Trophoblast cell (in vitro differentiated cells and primary cell): ENCODE data around the gene GOLGA5.
"Not testable (repeated sequence)": the region's sequence is repeated elsewhere in the genome, so short reads cannot be mapped to it uniquely, and the experiment has no call there.

Experiments used
- DNase-seq, 2 donors: peaks; one replicate each; pipeline ENCODE4 v3.0.0-alpha.2; 2016
- H2AFZ ChIP-seq: 2 replicates; pipeline ENCODE4 v1.6.1; 2013; ENCODE audit warnings: low read length, moderate library complexity, mild to moderate bottlenecking; ENCODE audit not compliant: insufficient read depth, poor library complexity
- H2AK5ac ChIP-seq: 2 replicates; pipeline ENCODE4 v1.6.1; 2013; ENCODE audit warnings: mild to moderate bottlenecking, low read length
- H2BK120ac ChIP-seq: 2 replicates; pipeline ENCODE4 v1.6.1; 2013; ENCODE audit warnings: low read length, mild to moderate bottlenecking, moderate library complexity; ENCODE audit not compliant: insufficient read depth, poor library complexity
- H2BK12ac ChIP-seq: 2 replicates; pipeline ENCODE4 v1.6.1; 2013; ENCODE audit warnings: mild to moderate bottlenecking, low read length, moderate library complexity
- H2BK5ac ChIP-seq: 2 replicates; pipeline ENCODE4 v1.6.1; 2013; ENCODE audit warnings: low read length, low read depth, moderate library complexity, mild to moderate bottlenecking; ENCODE audit not compliant: poor library complexity
- H3K14ac ChIP-seq: 2 replicates; pipeline ENCODE4 v1.6.1; 2013; ENCODE audit warnings: mild to moderate bottlenecking, low read length
- H3K18ac ChIP-seq: 2 replicates; pipeline ENCODE4 v1.6.1; 2013; ENCODE audit warnings: mild to moderate bottlenecking, low read length
- H3K23ac ChIP-seq: 2 replicates; pipeline ENCODE4 v1.6.1; 2013; ENCODE audit warnings: low read length
- H3K27ac ChIP-seq: 2 replicates; pipeline ENCODE4 v1.5.1; 2013; ENCODE audit warnings: low read depth, mild to moderate bottlenecking, inconsistent platforms, low read length, moderate library complexity
- H3K27me3 ChIP-seq: 2 replicates; pipeline ENCODE4 v1.6.1; 2013; ENCODE audit warnings: inconsistent platforms, mild to moderate bottlenecking, low read length, moderate library complexity; ENCODE audit not compliant: insufficient read depth
- H3K36me3 ChIP-seq, 2 experiments: 1 replicate in 1 of 2; 2 replicates in 1 of 2; pipeline ENCODE4 v1.6.1; 2013; ENCODE audit warnings: low read length in 2 of 2, mild to moderate bottlenecking in 2 of 2, moderate library complexity in 1 of 2; ENCODE audit not compliant: insufficient read depth in 2 of 2, control insufficient read depth in 1 of 2
- H3K4ac ChIP-seq: 2 replicates; pipeline ENCODE4 v1.6.1; 2013; ENCODE audit warnings: low read depth, mild to moderate bottlenecking, low read length, moderate library complexity
- H3K4me1 ChIP-seq, 2 experiments: 1 replicate in 1 of 2; 2 replicates in 1 of 2; pipeline ENCODE4 v1.6.1; 2013; ENCODE audit warnings: low read length in 2 of 2, mild to moderate bottlenecking in 2 of 2, moderate library complexity in 1 of 2; ENCODE audit not compliant: insufficient read depth in 2 of 2, control insufficient read depth in 1 of 2
- H3K4me2 ChIP-seq: 2 replicates; pipeline ENCODE4 v1.6.1; 2013; ENCODE audit warnings: inconsistent platforms, mild to moderate bottlenecking, low read length, moderate library complexity
- H3K4me3 ChIP-seq: 2 replicates; pipeline ENCODE4 v1.5.1; 2013; ENCODE audit warnings: mild to moderate bottlenecking, low read depth, low read length, inconsistent platforms
- H3K79me1 ChIP-seq: one replicate; pipeline ENCODE4 v1.6.1; 2013; ENCODE audit warnings: low read length
- H3K79me2 ChIP-seq: 2 replicates; pipeline ENCODE4 v1.6.1; 2013; ENCODE audit warnings: low read length, mild to moderate bottlenecking; ENCODE audit not compliant: control insufficient read depth, insufficient read depth, poor library complexity
- H3K9ac ChIP-seq: 2 replicates; pipeline ENCODE4 v1.6.1; 2013; ENCODE audit warnings: mild to moderate bottlenecking, low read length
- H3K9me3 ChIP-seq: 2 replicates; pipeline ENCODE4 v1.6.1; 2013; ENCODE audit warnings: low read depth, mild to moderate bottlenecking, control low read depth, inconsistent platforms, low read length; ENCODE audit not compliant: insufficient read depth
- H4K12ac ChIP-seq: 2 replicates; pipeline ENCODE4 v1.6.1; 2013; ENCODE audit warnings: low read depth, mild to moderate bottlenecking, low read length, moderate library complexity
- H4K8ac ChIP-seq: 2 replicates; pipeline ENCODE4 v1.6.1; 2013; ENCODE audit warnings: low read depth, mild to moderate bottlenecking, low read length, moderate library complexity
- H4K91ac ChIP-seq: one replicate; pipeline ENCODE4 v1.6.1; 2013; ENCODE audit warnings: low read depth, mild to moderate bottlenecking, low read length, moderate library complexity
- WGBS: extraction: QIAGEN DNeasy Blood & Tissue Kit; methylation state at CpG from one replicate; pipeline ENCODE4 v1.1.7; 2013; ENCODE audit warnings: missing lambda C conversion rate; ENCODE audit not compliant: insufficient read length, insufficient coverage; ENCODE audit errors: extremely low coverage; 5-methylcytosine and 5-hydroxymethylcytosine counted together

Gene GOLGA5

DNA sequence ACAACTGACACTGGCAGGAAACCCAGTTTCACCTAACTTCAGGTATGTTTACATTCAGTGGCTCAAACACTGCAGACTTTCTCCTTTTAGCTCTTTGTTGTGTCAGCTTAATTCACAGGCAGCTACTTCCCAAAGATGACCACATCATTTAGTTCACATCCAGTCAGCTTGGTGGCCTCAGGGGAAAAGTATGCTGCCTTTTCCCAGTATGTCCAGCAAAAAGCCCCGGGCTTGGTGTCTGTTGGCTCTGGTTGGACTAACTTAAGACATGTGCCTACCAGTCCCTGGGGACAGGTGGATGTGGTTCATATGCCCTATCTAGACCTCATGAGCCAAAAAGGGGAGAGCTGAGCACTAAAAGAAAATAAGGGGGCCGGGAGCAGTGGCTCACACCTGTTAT is 56.4 kb downstream of the GOLGA5 start:
- H3K79me1 ChIP-seq = no peaks in the 10 kb centered on the region
- no peak overlapping the region for H4K8ac ChIP-seq
- H2BK12ac ChIP-seq = no peak overlapping the region
- H3K4me3 ChIP-seq = no peak overlapping the region
- H4K12ac ChIP-seq = no peak overlapping the region
- H4K91ac ChIP-seq = no peak overlapping the region
- H3K23ac ChIP-seq = no peak overlapping the region
- H3K27me3 ChIP-seq = no peaks in the 10 kb centered on the region
- no peaks in the 10 kb centered on the region for H3K4me1 ChIP-seq
- no peak overlapping the region for H3K4me2 ChIP-seq
- no peak overlapping the region for H3K9ac ChIP-seq
- H3K9me3 ChIP-seq = no peaks in the 10 kb centered on the region
- H3K27ac ChIP-seq = no peak overlapping the region
- H2AFZ ChIP-seq = no peak overlapping the region
- H2BK120ac ChIP-seq = no peak overlapping the region
- H3K14ac ChIP-seq = no peak overlapping the region
- H2AK5ac ChIP-seq = no peak overlapping the region
- WGBS = no CpG with 5 or more reads among the region's 2 CpGs
- no peak overlapping the region for H3K4ac ChIP-seq
- H3K36me3 ChIP-seq = no peaks in the 10 kb centered on the region
- H3K79me2 ChIP-seq = no peaks in the 10 kb centered on the region
- H2BK5ac ChIP-seq = no peak overlapping the region
- DNase-seq = no peak
- H3K18ac ChIP-seq = no peak overlapping the region

DNA sequence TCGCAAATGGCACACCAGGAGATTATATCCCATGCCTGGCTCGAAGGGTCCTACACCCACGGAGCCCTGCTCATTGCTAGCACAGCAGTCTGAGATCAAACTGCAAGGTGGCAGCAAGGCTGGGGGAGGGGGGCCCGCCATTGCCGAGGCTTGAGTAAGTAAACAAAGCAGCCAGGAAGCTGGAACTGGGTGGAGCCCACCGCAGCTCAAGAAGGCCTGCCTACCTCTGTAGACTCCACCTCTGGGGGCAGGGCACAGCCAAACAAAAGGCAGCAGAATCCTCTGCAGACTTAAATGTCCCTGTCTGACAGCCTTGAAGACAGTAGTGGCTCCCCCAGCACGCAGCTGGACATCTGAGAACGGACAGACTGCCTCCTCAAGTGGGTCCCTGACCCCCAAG is 59.0 kb downstream of the GOLGA5 start:
- H4K8ac ChIP-seq, H3K4me1 ChIP-seq, DNase-seq, H2AK5ac ChIP-seq, H3K23ac ChIP-seq, H3K79me2 ChIP-seq, H3K36me3 ChIP-seq, H4K12ac ChIP-seq, H2BK12ac ChIP-seq, H3K79me1 ChIP-seq, H3K4me2 ChIP-seq, H2AFZ ChIP-seq, H4K91ac ChIP-seq, H3K4ac ChIP-seq, H3K4me3 ChIP-seq, H3K18ac ChIP-seq, H3K27me3 ChIP-seq, H3K9ac ChIP-seq, H3K27ac ChIP-seq, H2BK5ac ChIP-seq, H2BK120ac ChIP-seq, H3K9me3 ChIP-seq, H3K14ac ChIP-seq: not testable (repeated sequence)
- no CpG with 5 or more reads among the region's 8 CpGs for WGBS

DNA sequence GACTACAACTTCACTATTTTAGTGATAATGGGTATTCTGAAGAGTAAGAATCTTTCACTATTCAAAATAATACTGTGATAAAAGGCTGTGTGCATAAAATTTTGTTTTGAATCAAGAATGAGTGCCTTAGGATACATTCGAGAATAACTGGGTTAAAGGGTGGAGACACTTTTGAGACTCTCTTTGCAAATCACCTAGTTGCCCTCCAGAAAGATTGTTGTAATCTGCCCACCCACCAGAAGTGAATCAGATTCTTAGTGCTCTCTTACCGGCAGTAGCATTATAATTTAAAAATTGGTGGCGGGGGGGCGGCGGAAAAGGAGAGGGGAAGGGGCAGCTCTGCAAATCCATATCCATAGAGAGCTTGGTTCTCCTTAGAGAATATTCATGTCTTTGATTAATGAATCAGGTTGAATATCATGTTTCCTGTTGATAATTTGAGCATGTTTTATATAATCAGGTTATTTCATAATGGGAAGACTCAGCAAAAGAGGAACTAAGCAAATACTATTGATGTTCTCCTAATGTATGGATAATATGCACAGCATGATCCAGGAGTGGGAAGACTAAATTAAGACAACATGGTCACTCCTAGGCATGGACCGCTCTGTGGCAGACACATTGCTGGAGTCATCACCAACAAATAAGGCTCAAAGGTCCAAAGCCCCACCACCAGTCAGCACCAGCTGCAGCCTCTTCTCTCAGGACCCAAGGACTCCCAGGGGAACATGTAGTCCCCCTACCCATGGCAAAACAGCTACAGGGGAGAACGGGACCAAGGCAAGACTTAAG is 66.1 kb downstream of the GOLGA5 start:
- H3K18ac ChIP-seq = no peak overlapping the region
- no peak for DNase-seq
- no peak overlapping the region for H3K27ac ChIP-seq
- H3K14ac ChIP-seq = no peak overlapping the region
- no peak overlapping the region for H2AFZ ChIP-seq
- H3K4ac ChIP-seq = no peak overlapping the region
- no peak overlapping the region for H3K23ac ChIP-seq
- no peak overlapping the region for H3K4me2 ChIP-seq
- H4K8ac ChIP-seq = no peak overlapping the region
- no peaks in the 10 kb centered on the region for H3K36me3 ChIP-seq
- no peak overlapping the region for H4K12ac ChIP-seq
- no CpG with 5 or more reads among the region's 7 CpGs for WGBS
- peaks cover 6% of the 10 kb centered on the region for H3K9me3 ChIP-seq
- no peak overlapping the region for H2BK5ac ChIP-seq
- H3K79me1 ChIP-seq = no peaks in the 10 kb centered on the region
- H3K9ac ChIP-seq = no peak overlapping the region
- no peak overlapping the region for H4K91ac ChIP-seq
- H2AK5ac ChIP-seq = no peak overlapping the region
- H3K27me3 ChIP-seq = no peaks in the 10 kb centered on the region
- no peaks in the 10 kb centered on the region for H3K4me1 ChIP-seq
- no peaks in the 10 kb centered on the region for H3K79me2 ChIP-seq
- no peak overlapping the region for H2BK12ac ChIP-seq
- no peak overlapping the region for H3K4me3 ChIP-seq
- H2BK120ac ChIP-seq = no peak overlapping the region

DNA sequence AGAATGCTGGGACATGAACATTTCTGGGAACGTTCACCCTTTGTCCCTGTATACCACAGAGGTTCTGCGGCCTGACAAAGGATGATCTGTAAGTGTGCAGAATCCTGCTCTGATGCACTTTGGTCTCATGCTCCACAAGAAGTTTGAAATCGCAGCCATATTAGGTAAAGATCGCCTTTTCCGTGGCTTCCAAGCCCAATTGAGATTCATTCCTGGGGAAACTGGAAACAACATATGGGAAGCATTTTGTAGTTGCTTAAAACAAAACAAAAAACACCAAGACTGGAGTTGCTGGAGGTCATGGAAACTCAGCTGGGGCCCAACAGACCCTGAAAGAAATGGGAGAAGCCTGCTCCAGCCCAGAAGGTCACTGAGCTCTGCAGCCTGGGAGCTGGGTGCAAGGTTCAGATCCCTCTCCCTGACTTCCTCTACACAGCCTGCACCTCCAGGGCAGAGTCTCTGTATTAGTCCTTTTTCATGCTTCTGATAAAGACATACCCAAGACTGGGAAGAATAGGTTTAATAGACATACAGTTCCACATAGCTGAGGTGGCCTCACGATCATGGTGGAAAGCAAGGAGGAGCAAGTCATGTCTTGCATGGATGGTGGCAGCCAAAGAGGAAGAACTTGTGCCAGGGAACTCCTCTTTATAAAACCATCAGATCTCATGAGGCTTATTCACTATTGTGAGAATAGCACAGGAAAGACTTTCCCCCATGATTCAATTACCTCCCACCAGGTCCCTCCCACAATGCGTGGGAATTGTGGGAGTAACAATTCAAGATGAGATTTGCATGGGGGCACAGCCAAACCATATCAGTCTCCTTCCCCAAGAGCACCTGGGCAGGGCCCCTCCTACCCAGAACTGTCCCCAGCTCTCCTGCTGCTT is 68.0 kb downstream of the GOLGA5 start:
- Histone ChIP-seq H2BK5ac (no peak overlapping the region), H4K12ac (no peak overlapping the region), H3K79me1 (no peaks in the 10 kb centered on the region), H3K18ac (no peak overlapping the region), H3K27me3 (no peaks in the 10 kb centered on the region), H3K36me3 (no peaks in the 10 kb centered on the region), H4K8ac (no peak overlapping the region), H3K14ac (no peak overlapping the region), H2AK5ac (no peak overlapping the region), H3K4ac (no peak overlapping the region), H2AFZ (no peak overlapping the region), H3K9me3 (peaks cover 10% of the 10 kb centered on the region), H2BK120ac (no peak overlapping the region), H3K9ac (no peak overlapping the region), H3K4me3 (no peak overlapping the region), H3K4me2 (no peak overlapping the region), H3K23ac (no peak overlapping the region), H3K79me2 (no peaks in the 10 kb centered on the region), H2BK12ac (no peak overlapping the region), H3K27ac (no peak overlapping the region), H4K91ac (no peak overlapping the region), H3K4me1 (no peaks in the 10 kb centered on the region)
- no CpG with 5 or more reads among the region's 7 CpGs for WGBS
- no peak for DNase-seq
